ENCODE results near the gene PITX1.

Gene PITX1

DNA sequence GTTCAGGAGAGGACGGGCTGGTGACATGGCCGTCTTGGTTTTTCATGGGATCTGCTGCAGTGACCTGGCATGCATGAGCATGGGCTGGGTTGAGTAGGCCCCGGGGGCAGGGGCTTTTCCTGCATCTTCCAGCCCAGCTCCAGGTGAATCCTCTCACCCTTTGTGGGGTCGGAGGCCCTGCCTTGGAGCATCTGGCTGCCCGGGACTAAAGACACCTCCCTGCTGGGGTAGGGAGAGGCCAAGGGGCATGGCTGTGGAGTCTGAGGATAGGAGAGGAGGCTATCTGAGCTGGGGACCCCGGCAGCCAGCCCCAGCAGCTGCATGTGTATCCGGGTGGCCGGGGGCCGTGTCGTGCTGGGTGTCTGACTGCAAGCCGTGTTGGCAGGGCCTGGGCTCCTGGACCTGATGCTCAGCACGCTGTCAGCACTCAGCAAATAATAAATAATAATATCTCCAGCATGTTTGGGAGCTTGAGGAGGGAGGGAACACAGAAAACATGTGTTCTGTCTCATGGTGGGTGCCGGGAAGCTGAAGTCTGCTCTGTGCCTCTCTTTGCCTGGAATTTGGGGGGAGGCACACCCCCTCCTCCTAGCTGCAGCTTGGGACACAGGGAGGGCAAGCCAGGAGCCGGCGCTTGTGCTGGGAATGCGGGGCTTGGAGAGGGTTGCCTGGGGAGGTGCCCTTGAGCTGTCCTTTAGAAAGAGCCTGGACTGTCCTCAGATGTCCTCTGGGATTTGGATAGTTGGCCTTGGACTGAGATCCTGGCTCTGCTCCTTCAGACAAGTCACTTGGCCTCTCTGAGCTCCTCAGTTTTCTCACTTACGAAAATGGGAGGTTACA lies 28.4 kb upstream of the PITX1 start:
- no peak for DNase-seq (ENCODE audit: low read depth)

DNA sequence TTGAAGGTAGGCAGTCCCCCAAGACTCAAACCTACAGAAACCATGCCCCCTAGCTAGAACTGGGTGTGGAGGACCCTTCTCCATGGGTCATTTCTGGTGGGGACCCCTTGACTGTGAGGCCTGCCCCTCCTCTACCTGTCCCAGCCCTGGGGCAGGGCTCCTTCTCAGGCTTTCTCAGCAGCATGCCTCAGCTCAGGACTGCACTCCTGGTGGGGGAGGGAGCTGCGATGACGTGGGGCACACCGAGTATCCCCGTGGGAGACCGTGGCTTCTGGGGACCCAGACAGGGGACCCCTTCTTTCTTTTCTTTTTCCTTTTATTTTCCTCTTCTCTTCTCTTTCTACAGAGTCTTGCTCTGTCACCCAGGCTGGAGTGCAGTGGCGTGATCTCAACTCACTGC lies 27.0 kb upstream of the PITX1 start:
- DNase-seq (ENCODE audit: low read depth): no peak

DNA sequence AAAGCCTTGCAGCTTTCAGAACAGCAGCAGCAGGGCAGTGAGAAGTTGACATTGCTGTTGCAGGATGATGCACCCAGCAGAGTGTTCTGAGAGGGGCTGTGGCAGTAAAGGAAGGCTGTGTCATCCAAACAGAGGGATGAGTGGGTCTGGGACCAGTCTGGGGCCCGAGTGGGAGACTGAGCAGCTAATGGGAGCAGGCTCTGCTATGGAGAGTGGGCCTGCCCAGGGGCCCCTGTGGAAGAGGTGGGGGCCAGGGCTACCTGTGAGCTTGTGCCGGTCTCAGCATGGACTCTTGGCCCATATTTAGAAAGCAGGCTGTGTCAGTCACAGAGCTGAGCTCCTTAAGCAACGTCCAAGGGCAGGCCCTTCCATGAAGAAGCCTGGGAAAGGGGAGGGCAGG lies 26.0 kb upstream of the PITX1 start:
- no peak for DNase-seq (ENCODE audit: low read depth)

DNA sequence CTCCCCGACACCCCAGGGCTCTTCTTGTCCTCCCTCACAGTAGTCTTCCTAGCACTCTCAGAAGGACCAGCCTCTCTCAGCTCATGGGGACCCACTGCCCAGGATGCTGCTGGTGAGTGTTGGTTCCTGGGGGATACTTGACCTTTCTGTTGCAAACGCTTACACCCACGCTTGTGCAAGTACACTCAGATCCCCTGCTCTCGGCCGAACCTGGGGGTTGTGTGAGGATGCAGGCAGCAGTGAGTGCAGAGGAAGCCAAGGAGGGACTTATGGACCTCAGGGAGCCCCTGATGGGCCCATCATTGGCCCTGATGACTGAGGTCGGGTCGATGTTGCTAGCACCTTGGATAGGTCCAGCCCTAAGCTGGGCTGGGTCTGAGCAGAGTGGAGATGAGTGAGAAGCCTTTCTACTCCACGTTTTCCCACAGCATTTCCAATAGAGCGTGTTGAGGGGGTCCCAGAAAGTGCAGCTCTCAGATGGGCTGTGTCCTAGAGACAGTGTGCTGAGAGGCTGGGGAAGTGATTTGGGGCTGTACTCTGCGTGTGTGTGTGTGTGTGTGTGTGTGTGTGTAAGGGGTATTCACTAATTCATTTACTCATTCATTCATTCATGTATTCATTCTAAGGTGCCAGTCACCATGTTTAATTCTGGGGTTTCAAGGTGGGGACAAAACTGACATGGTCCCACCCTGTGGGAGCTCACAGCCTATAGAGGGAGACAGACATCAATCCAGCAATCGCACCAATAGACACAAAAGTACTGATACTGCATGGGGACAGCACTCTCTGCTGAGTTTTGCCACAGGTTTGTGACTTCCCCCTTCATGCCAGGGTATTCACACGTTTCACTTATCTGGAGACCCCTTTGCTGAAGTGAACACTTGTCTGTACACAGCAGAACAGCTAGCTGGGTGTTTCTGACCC lies 25.2 kb upstream of the PITX1 start:
- DNase-seq (ENCODE audit: low read depth): no peak

DNA sequence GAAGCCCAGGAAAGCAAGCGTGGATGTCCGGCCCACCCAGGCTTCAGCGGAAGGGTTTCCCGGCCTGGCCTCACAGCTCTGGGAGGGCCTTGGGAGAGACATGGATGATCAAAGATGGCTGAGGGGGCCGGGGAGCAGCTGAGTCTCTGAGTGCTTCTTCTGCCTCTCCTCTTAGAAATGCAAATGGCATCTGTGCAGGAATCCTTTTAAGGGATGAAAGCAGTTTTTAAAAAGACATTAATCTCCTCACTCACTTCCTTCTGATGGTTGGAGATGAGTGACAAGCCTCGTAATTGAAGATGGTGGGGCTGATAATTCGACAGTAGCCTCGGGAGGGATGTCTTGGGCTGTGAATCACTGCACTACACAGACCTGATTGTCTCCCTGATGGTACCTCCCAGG lies 24.3 kb upstream of the PITX1 start:
- DNase-seq (ENCODE audit: low read depth): no peak

DNA sequence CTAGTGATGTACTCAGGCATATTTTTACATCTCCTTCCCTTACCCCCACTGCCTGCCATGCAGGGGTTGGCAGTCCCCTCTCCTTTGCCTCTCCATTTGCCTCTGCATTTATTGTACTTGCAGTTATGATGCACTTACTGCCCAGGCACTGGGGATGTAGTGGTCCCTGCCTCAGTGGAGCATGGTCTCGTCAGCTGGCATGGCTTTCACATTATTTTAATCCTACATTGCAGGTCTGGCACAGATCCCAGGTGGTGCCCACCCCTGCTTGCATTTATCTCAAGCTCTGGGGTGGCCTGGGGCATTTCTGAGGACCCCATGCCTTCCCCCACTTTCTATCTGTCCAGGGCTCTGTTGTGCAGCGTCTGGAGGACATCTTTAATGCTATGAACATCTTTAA lies 23.2 kb upstream of the PITX1 start:
- no peak for DNase-seq (ENCODE audit: low read depth)

DNA sequence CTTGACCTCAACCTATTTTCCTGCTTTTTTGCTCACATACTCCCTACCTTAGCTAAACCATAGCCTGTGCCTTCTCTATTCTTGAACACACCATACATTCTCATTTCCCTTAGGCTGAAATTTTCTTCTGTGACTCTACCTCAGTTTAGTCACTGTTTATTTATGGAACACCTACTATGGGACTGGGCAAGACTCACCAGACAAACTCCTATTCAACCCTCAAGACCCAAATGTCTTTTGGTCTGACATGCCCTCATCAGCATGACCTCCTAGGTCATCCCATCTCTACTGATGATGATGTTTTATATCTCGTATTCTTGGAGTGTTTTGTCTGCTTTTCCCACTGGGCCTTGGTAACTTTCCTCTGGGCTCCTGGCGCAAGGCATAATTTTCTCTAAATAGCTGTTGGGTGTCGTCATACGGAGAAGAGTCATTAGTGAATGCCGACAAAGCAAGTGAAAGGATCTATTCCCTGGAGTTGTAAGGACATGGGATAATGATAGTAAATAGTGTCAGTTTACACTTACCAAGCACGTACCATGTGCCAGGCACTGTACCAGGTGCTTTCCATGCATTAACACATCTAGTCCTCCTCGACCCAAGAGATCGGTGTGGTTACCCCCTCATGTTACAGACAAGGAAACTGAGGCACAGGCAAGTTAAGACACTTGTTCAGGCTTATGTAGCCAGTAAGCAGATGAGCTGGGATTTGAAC lies 22.4 kb upstream of the PITX1 start:
- no peak for DNase-seq (ENCODE audit: low read depth)

DNA sequence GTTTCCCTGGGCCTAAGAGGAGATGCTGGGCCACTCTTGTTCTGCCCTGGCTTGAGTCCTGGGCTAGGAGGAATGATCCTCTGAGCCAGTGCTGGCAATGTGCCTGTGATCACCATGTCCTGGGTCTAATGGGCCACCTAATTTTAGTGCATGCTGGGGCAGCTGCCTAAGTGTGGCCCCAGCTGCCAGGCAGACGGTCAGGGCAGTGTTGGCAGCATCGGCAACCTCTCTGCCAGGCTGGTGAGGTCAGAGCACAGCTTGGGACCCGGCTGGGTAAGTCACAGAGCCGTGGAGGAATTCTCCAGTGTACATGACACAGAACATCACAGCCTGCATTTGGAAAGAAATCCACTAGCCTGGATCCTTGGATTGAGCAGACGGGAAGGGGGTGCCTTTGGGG lies 21.4 kb upstream of the PITX1 start:
- no peak for DNase-seq (ENCODE audit: low read depth)

DNA sequence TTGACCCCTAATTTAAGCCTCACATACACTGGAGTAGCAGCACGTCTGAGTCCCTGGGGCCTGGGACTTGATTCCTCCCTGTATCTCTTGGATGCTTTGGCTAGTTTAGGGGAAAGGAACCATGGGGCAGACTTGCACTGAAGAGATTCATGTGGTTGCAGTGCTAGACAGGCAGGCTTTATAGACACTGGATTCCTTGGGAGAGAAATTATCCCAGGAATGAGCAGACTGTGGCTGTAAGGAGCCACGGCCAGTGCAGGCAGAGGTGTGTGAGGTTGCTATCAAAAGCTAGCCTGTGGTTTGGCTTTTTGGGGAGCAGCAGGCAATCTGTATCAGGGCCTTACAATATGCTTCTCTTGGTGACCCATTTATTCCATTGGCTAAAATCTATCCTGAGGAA lies 20.5 kb upstream of the PITX1 start:
- DNase-seq (ENCODE audit: low read depth): no peak

DNA sequence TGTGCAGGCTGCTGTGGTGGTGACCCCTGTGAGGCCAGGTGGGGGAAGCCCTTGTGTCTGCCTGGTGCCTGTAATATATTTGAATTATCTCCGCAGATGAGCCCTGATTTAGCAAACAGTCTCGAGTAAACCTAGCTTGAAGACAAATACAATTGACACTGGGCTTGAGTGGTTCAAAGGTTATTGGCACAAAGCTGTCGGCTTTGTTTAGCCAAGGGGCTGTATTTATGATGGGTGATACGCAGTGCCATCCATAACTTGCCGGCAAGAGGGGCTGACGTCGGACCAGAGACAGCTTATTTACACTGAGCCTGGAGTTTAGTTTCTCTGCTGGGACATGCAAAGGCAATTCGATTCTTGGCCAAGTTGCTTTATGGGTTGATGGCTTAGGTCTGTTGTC lies 20.0 kb upstream of the PITX1 start:
- no peak for DNase-seq (ENCODE audit: low read depth)

DNA sequence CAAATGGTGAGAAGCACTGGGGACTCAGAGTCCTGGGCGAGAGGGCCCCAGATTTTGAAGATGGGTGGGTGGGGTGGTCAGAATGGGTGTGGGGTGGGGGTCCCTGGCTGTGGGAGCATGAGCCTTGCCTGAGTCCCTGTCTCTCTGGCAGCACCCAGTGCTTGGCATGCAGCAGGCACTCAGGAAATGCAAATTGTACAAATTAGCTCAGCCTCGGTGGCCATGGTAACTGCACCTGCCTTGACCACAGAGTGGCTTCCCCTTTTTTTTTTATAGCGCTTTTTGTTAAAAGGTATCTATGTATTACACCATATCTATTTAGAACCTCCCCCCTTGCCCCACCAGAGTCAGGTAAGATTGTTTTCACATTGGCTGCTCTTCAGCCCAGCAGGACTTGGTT lies 19.2 kb upstream of the PITX1 start:
- DNase-seq (ENCODE audit: low read depth): no peak

DNA sequence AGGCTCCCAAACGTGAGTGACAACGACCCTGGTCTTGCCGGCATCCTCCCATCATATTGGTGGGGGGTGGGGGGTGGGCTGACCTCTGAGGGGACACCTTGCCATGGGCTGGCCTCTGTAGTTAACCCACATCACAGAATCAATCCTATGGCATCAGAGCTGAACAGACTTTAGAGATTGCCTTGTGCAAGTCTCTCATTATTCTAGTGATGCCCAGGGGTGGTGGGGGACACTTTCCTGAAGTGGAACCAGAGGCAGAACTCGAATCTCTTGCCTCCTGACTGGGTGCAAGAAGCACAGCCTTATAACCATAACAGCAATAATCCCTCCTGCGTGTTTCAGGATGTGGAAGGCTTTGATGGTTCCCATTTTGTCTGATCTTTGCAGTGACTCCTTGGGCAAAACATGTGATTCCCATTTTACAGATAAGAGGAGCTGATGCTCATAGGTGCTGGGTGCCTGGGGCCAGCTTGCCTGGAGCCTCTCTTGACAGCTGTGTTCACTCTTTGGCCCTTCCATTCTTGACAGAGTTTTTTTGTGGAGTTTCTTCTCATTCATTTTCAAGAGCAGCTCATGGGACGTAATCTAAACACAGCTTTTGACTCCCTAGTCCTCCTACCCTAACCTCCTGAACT lies 18.6 kb upstream of the PITX1 start:
- no peak for DNase-seq (ENCODE audit: low read depth)

DNA sequence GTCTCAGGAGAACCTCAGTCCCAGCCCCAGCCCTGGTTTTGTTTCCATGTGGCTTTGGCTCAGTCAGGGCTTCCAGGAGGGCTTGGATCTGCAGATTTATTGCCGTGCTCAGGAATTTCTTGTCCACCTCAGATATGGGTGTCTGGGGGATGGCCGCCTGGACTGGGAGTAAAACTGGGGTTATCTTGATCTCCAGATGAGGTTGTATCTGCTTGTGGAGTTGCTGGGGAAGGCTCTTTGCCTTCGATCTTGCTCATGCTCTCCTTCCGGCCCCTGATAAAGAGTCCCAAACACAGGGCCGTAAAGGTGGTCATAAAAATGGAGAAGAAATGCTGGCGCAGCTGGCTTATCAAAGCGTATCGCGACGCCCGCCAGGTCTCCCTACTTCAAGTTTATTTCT lies 17.8 kb upstream of the PITX1 start:
- no peak for DNase-seq (ENCODE audit: low read depth)

DNA sequence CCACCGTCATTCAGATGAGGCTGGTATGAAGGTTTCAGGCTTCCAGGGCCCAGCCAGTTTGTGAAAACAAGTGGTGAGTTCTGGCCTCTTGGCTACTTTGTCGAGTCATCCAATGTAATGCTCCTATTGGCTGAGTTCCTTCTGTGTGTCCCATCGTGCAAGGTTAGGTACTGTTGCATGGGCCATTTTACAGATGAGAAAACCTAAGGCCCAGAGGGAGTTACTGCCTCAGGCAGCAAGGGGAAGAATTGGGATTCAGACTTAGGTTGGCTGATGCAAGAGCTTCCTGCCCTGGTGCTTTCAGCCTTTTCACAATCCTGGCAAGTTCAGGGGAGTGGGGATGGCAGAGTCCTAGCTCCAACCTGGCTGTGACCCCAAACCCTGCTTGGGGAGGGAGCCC lies 17.4 kb upstream of the PITX1 start:
- no peak for DNase-seq (ENCODE audit: low read depth)

DNA sequence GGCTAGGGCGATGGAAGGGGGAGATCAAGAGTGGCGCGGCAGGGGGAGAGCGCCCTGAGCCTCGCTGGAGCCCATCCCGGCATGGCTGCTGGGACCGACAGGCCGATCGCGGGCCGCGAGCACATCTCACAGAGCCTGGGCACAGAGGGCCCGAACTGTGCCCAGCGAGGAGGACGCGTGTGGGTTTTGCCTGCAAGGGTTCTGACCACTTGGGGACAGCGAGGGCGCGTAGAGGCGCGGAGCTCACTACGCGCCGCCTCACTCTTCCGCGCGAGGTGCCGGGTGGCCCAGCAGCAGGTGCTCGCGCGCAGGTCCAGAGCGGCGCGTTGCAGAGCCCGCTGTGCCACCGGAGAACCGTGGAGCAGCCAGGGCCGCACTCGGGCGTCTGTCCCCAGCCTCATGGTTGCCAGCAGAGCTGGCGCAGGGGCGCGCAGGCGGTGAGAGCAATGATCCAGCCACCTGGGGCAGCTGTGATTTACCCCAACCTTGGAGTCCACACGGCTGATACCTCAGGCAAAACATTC lies 16.3 kb upstream of the PITX1 start:
- DNase-seq (ENCODE audit: low read depth): no peak

DNA sequence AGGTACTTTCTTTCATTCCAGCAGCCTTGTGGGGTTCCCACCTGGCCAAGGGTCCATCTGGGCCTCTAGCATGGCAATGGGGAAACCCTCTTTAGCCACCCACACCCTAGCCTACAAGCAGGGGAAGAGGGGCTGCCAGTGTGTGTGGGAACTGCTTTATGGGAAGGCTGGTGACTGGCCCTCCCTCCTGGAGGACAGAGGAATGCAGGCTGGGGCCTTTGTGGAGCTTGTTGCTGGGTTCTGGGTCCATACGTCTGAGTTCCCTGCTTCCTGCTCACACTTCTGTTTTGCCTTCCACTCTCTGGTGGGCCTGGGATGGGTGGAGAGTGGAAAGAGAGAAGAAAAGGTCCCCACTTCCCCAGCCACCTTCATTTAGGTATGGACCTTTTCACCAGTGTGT lies 14.9 kb upstream of the PITX1 start:
- DNase-seq (ENCODE audit: low read depth): no peak

DNA sequence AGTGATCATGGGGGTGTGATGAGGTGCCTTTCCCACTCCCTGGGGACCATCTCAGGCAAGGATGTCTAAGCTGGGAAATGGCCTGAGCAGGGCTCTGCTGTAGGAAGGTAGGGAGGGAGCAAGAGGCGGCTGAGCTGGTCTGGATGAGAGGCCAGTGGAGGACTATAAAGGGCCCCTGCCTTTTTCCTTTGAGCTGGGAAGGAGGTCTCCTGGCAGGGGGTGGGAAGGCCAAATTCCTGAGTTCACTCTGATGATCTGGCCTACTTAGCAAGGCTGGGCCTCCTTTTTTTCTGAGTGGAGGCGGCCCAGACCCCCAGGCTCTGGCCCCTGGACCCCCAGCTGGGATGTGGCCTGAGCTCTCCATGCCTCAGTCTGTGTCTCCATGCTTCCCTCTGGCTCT lies 14.3 kb upstream of the PITX1 start:
- DNase-seq (ENCODE audit: low read depth): no peak

DNA sequence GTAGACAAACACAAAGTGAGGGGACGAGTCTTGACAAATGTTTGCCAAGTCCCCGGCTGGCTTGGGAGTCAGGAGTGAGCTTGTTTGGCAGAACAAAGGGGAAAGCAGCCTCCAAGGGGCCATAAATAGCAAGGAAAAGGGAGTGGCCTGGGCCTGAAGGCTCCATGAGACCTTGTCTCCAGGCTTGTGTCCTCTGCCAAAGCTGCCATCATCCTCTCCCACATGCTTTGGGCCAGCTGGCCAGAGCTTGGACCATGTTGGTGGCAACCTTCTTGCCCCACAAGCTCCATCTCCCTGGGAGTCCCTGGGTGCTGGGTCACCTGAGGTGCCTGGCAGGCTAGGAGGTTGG lies 13.3 kb upstream of the PITX1 start:
- DNase-seq (ENCODE audit: low read depth): no peak

DNA sequence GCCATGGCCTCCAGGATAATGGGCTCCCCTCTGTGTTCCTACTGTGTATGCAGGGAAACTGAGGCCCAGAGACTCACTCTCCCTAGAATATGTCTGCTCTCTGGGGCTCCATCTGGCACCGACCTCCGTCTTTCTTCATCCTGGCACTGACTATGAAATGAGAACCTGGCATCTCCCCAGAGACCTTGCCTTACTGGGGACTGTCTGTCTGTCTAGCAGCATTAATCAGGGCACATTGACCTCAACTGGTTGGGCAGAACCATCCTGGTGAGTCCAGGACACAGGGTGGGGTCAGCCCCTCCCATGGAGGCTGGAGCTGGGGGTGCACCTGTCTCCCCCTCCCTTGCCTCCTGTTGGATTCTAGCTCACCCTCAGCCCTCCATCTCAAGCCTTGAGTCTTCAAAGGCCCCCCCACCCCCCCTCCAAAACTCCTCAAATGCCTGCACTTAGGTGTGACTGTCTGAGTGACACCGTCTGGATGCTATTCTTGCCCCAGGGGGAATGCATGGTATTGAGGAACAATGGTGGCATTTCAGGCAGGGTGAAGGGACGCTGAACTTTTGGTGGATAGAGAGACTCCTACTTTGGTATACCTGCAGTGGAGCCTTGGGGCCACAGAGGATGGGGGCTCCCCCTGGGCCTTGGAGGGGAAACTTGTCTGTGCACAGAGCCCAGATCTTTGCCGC lies 12.8 kb upstream of the PITX1 start:
- DNase-seq (ENCODE audit: low read depth): no peak

DNA sequence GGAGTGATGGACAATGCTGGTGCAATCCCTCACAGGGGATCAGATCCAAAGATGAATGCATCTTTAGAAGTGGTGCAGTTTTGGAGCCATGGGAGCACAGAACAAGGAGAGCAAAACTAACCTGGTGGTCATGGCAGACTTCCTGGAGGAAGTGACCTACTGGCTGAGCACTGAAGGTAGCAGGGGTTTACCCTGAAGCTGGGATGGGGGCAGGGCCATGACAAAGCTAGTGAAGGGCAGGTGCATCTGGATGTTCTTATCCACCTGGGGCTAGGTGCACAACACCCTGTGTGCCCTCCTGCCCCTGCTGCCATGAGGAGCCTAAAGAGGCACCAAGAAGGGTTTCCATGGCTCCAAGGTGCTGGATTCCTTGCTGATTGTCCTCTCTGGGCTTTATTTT lies 11.5 kb upstream of the PITX1 start:
- no peak for DNase-seq (ENCODE audit: low read depth)

DNA sequence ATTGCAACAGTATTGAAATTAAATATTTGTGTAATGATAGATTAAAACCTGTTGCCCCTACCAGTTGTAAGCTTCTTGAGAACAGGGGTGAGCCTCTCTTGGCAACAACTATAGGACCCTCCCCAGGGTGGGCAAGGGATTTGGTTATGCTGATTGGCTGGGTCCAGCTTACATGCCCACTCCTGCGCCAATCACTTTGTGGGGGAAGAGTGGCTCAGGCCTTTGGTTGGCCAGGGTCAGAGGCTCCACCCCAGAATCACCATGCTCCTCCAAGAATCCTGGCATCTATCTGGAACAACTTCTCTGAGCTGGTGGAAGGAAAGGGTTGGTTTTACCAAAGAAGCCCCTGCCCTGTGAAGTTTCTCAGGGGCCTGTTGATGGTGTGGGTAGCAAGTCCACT lies 8.6 kb upstream of the PITX1 start:
- DNase-seq (ENCODE audit: low read depth): no peak

DNA sequence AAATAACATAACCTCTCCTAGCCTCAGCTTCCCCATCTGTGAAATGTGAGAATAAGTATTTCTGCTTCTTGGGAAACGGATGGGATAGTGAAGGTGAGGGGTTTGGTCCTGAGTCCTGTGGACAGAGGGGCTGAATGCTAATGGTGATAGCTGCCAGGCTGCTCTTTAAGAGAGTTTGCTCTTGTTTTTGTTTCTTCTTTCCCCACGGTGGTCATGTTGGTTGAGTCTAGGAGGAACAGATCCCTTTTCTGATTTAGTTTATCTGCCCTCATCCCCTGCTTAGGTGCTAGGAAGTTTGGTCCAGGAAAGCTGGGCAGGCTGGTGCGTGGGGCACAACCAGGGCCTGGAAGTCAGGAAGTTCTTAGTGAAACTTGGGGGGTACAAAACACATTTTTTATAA lies 7.7 kb upstream of the PITX1 start:
- DNase-seq (ENCODE audit: low read depth): no peak
